SK-N-SH (cell line): ENCODE results near the gene MAN2B2. TPM values are rescaled to one million over a fixed set of nuclear protein-coding genes. Genes with fewer than 3 reads are reported as not detected.

Experiments used
- CTCF ChIA-PET: fragments of 300-600, 350-600 bp; formaldehyde crosslinking; extraction: SDS; loops from one replicate; lab custom pipeline; 2021; lab: Yijun Ruan, JAX
- POLR2A ChIA-PET: fragments of 350-600 bp; sonication (Branson Sonifier 250); formaldehyde crosslinking; extraction: SDS; loops from one replicate; lab custom pipeline; 2020; ENCODE audit warnings: antibody characterized with exemption, inconsistent platforms; lab: Yijun Ruan, JAX
- DNase-seq: peaks from one replicate; pipeline ENCODE4 v3.0.0; 2012
- H2AFZ ChIP-seq: fragments of 200-600 bp; sonication (generic); 2 replicates; pipeline ENCODE4 v1.8.1; 2016; ENCODE audit warnings: antibody characterized with exemption, mild to moderate bottlenecking, low read depth
- H3F3A ChIP-seq: fragments of 200-600 bp; sonication (generic); replicated peaks from 2 replicates; pipeline ENCODE3; 2016; ENCODE audit warnings: antibody characterized with exemption, mild to moderate bottlenecking; ENCODE audit not compliant: insufficient read depth
- H3K27ac ChIP-seq, 2 experiments: fragments of 200-500 bp in 1 of 2; fragments of 200-600 bp in 1 of 2; sonication (Bioruptor generic) in 1 of 2; sonication (generic), shearing (Covaris generic) in 1 of 2; 2 replicates each; pipeline versions ENCODE4 v1.5.1 to v1.6.1; 2014 to 2016; ENCODE audit warnings: low read depth in 2 of 2, inconsistent platforms in 1 of 2, low read length in 1 of 2, mild to moderate bottlenecking in 1 of 2, mixed read lengths in 1 of 2
- H3K27me3 ChIP-seq: fragments of 200-600 bp; sonication (generic), shearing (Covaris generic); 2 replicates; pipeline ENCODE4 v1.6.1; 2016; ENCODE audit warnings: mixed run types; ENCODE audit not compliant: insufficient read depth
- H3K36me3 ChIP-seq, 2 experiments: fragments of 200-500 bp in 1 of 2; fragments of 200-600 bp in 1 of 2; sonication (Bioruptor generic) in 1 of 2; sonication (generic) in 1 of 2; replicated peaks in 1 of 2; 2 replicates each; pipeline versions ENCODE3 to v1.5.1; 2014 to 2016; ENCODE audit warnings: low read length in 1 of 2, mild to moderate bottlenecking in 1 of 2; ENCODE audit not compliant: insufficient read depth in 2 of 2, control insufficient read depth in 1 of 2
- H3K4me1 ChIP-seq, 2 experiments: fragments of 200-500 bp in 1 of 2; fragments of 200-600 bp in 1 of 2; sonication (Bioruptor generic) in 1 of 2; sonication (generic), shearing (Covaris generic) in 1 of 2; 2 replicates each; pipeline versions ENCODE4 v1.5.1 to v1.6.1; 2014 to 2016; ENCODE audit warnings: low read depth in 1 of 2, low read length in 1 of 2, mixed run types in 1 of 2; ENCODE audit not compliant: insufficient read depth in 2 of 2, control insufficient read depth in 1 of 2
- H3K4me2 ChIP-seq: fragments of 200-600 bp; sonication (generic), shearing (Covaris generic); 2 replicates; pipeline ENCODE4 v1.6.1; 2017; ENCODE audit warnings: mixed run types
- H3K4me3 ChIP-seq, 2 experiments: fragments of 200-500 bp in 1 of 2; fragments of 200-600 bp in 1 of 2; sonication (Bioruptor generic) in 1 of 2; sonication (generic), shearing (Covaris generic) in 1 of 2; 2 replicates each; pipeline versions ENCODE4 v1.5.1 to v1.8.1; 2014 to 2016; ENCODE audit warnings: low read depth in 2 of 2, inconsistent platforms in 1 of 2, low read length in 1 of 2, mild to moderate bottlenecking in 1 of 2, mixed read lengths in 1 of 2, moderate library complexity in 1 of 2
- H3K79me2 ChIP-seq: fragments of 200-600 bp; sonication (generic); 2 replicates; pipeline ENCODE4 v1.8.1; 2017; ENCODE audit warnings: mild to moderate bottlenecking; ENCODE audit not compliant: insufficient read depth
- H3K9ac ChIP-seq: fragments of 200-600 bp; sonication (generic); 2 replicates; pipeline ENCODE4 v1.6.1; 2017; ENCODE audit warnings: mixed run types
- H3K9me2 ChIP-seq: fragments of 200-600 bp; sonication (generic); 2 replicates; pipeline ENCODE4 v1.6.1; 2017; ENCODE audit warnings: mixed run types
- H3K9me3 ChIP-seq: fragments of 200-600 bp; sonication (generic); 2 replicates; pipeline ENCODE4 v1.6.1; 2017; ENCODE audit warnings: mixed run types, mild to moderate bottlenecking, moderate library complexity
- H4K20me1 ChIP-seq: fragments of 200-600 bp; sonication (generic); 2 replicates; pipeline ENCODE4 v1.6.1; 2017; ENCODE audit warnings: mild to moderate bottlenecking, mixed run types; ENCODE audit not compliant: insufficient read depth
- CTCF ChIP-seq: fragments of 200-600 bp; sonication (generic); IDR thresholded peaks from 2 replicates; pipeline ENCODE4 v1.6.1; 2017; ENCODE audit warnings: antibody characterized with exemption, mild to moderate bottlenecking, moderate library complexity
- ELF1 ChIP-seq: IDR thresholded peaks from 2 replicates; pipeline ENCODE4 v1.4.0; 2012
- EZH2phosphoT487 ChIP-seq: fragments of 200-600 bp; sonication (generic); IDR thresholded peaks from 2 replicates; pipeline ENCODE4 v1.6.1; 2017; ENCODE audit warnings: low read depth, mixed run types, mild to moderate bottlenecking, antibody characterized with exemption, moderate library complexity, borderline replicate concordance
- GABPA ChIP-seq: IDR thresholded peaks from 2 replicates; pipeline ENCODE4 v1.4.0; 2012; ENCODE audit warnings: low read depth, mild to moderate bottlenecking
- GATA2 ChIP-seq: sonication (generic); formaldehyde crosslinking; IDR thresholded peaks from 2 replicates; pipeline ENCODE4 v1.5.0; 2020; ENCODE audit warnings: mild to moderate bottlenecking, missing genetic modification reagents
- MEF2A ChIP-seq: IDR thresholded peaks from 2 replicates; pipeline ENCODE4 v1.4.0; 2012; ENCODE audit warnings: low read depth, borderline replicate concordance
- POLR2AphosphoS5 ChIP-seq: IDR thresholded peaks from 2 replicates; pipeline ENCODE4 v1.6.1; 2012; ENCODE audit warnings: low read depth, low read length
- REST ChIP-seq: IDR thresholded peaks from 2 replicates; pipeline ENCODE4 v1.6.1; 2012; ENCODE audit warnings: mild to moderate bottlenecking, low read depth, low read length, moderate library complexity
- RFX5 ChIP-seq: IDR thresholded peaks from 2 replicates; pipeline ENCODE4 v1.6.1; 2012; ENCODE audit warnings: mild to moderate bottlenecking, improper control_type of control experiment, low read length
- RXRA ChIP-seq: IDR thresholded peaks from 2 replicates; pipeline ENCODE4 v1.4.0; 2012; ENCODE audit warnings: low read depth, mild to moderate bottlenecking, borderline replicate concordance
- SIN3A ChIP-seq: IDR thresholded peaks from 2 replicates; pipeline ENCODE4 v1.6.1; 2012; ENCODE audit warnings: low read depth, mild to moderate bottlenecking, low read length, moderate library complexity, borderline replicate concordance
- SMC3 ChIP-seq: IDR thresholded peaks from 2 replicates; pipeline ENCODE4 v1.6.1; 2012; ENCODE audit warnings: low read depth, low read length, improper control_type of control experiment
- TCF12 ChIP-seq: IDR thresholded peaks from 2 replicates; pipeline ENCODE4 v1.4.0; 2012
- TEAD4 ChIP-seq: IDR thresholded peaks from 2 replicates; pipeline ENCODE4 v1.4.0; 2012; ENCODE audit warnings: mild to moderate bottlenecking, borderline replicate concordance; ENCODE audit not compliant: insufficient read depth
- USF1 ChIP-seq: IDR thresholded peaks from 2 replicates; pipeline ENCODE4 v1.4.0; 2012; ENCODE audit warnings: low read depth, borderline replicate concordance
- YY1 ChIP-seq: IDR thresholded peaks from 2 replicates; pipeline ENCODE4 v1.4.0; 2012; ENCODE audit warnings: low read depth, mild to moderate bottlenecking
- ZBTB33 ChIP-seq: IDR thresholded peaks from 2 replicates; pipeline ENCODE4 v1.4.0; 2012; ENCODE audit warnings: low read depth, borderline replicate concordance
- WGBS: methylation state at CpG from one replicate; pipeline ENCODE4 v1.1.6; 2017; ENCODE audit warnings: low lambda C conversion rate; 5-methylcytosine and 5-hydroxymethylcytosine counted together
- polyA plus RNA-seq, 3 experiments: library from polyadenylated mRNA; depleted of rRNA; stranded (reverse); fragments of >200 nt; gene quantifications; 2 replicates each; pipeline ENCODE4 v1.2.3, GENCODE V29; 2012

Gene MAN2B2
- polyA plus RNA-seq, 1 of the 3 experiments (the other 2 are of a cell fraction), result 24.9 TPM

GRCh38 chr4:6657242-6658208, 82.5 kb downstream of the MAN2B2 start (continued):
- TF ChIP-seq USF1 (no peak), GABPA (no peak), GATA2 (CRISPR knock-in tag) (no peak), SMC3 (no peak), SIN3A (no peak), ZBTB33 (no peak), TEAD4 (no peak), RXRA (no peak)
- TF ChIP-seq, all 33 proteins: peak for 0

- Histone ChIP-seq H3K9ac (no peak overlapping the region), H3F3A (no peaks in the 10 kb centered on the region), H3K9me3 (no peaks in the 10 kb centered on the region)
- no peak for TF ChIP-seq EZH2phosphoT487
- TF ChIP-seq ELF1, result no peak
- TF ChIP-seq TEAD4, result no peak
- no peak for TF ChIP-seq MEF2A
- no peak for TF ChIP-seq RXRA
- TF ChIP-seq RFX5, result no peak
- no peak for TF ChIP-seq ZBTB33
- no peak for TF ChIP-seq YY1
- TF ChIP-seq POLR2AphosphoS5, result no peak
- TF ChIP-seq REST, result no peak
- no peak for TF ChIP-seq SIN3A
- TF ChIP-seq SMC3, result no peak
- no peak for TF ChIP-seq CTCF
- TF ChIP-seq TCF12, result no peak
- TF ChIP-seq USF1, result no peak
- TF ChIP-seq, all 33 proteins: peak for 0
- H3K4me2 ChIP-seq, result no peak overlapping the region
- ChIA-PET POLR2A (no interaction called here), CTCF (interaction anchor here (1.7 kb wide), 1 partner anchor 11 kb away, joined by 3 read pairs; no protein-coding TSS in a partner anchor)
- H3K4me1 ChIP-seq, result no peaks in the 10 kb centered on the region
- no peak overlapping the region for H3K27ac ChIP-seq
- DNase-seq, result no peak
- no peaks in the 10 kb centered on the region for H3K9me2 ChIP-seq
- no peak overlapping the region for H2AFZ ChIP-seq
- H3K27me3 ChIP-seq, result no peaks in the 10 kb centered on the region
- WGBS, result 94% methylated on average over 7 of the region's 7 CpGs
- no peak overlapping the region for H3K4me3 ChIP-seq
- H3K79me2 ChIP-seq, result no peaks in the 10 kb centered on the region
- no peaks in the 10 kb centered on the region for H3K36me3 ChIP-seq
- H4K20me1 ChIP-seq, result no peaks in the 10 kb centered on the region
These were observed 83.2 kb downstream of the MAN2B2 start for GRCh38 chr4:6658209-6658595.
